GM12892 (cell line): ENCODE data around the gene MRM2.

ENCODE experiments used
- DNase-seq: peaks from one replicate; pipeline ENCODE4 v3.0.0; 2011; ENCODE audit not compliant: insufficient read length
- FAIRE-seq: peaks from 2 replicates; lab custom pipeline; 2011; peaks lifted over from hg19 to GRCh38; lab: Jason Lieb, UNC
- POLR2A ChIP-seq: IDR thresholded peaks from 2 replicates; pipeline ENCODE4 v1.6.1; 2011; ENCODE audit warnings: low read depth, low read length, control low read depth
- POLR2AphosphoS5 ChIP-seq: IDR thresholded peaks from 2 replicates; pipeline ENCODE4 v1.6.1; 2011; ENCODE audit warnings: low read depth, low read length, control low read depth
- TAF1 ChIP-seq: IDR thresholded peaks from 2 replicates; pipeline ENCODE4 v1.6.1; 2011; ENCODE audit warnings: low read depth, mild to moderate bottlenecking, control low read depth, low read length, borderline replicate concordance

Gene MRM2

GRCh38 chr7:2205036-2205780 is 36.8 kb downstream of the MRM2 start:
- TF ChIP-seq POLR2AphosphoS5 (no peak), TAF1 (no peak), POLR2A (no peak)
- FAIRE-seq = no peak
- DNase-seq = no peak

GRCh38 chr7:2204446-2204845 is 37.6 kb downstream of the MRM2 start:
- DNase-seq (no peak), FAIRE-seq (peak; percentile 76)
- TF ChIP-seq POLR2A (no peak), POLR2AphosphoS5 (no peak), TAF1 (no peak)

- no peak for DNase-seq
- TF ChIP-seq TAF1 (no peak), POLR2AphosphoS5 (no peak), POLR2A (0 out of 2 replicates have a peak, but pooled peaks have one; percentile 22)
- FAIRE-seq = peak; percentile 46
Measured at GRCh38 chr7:2203766-2204300, 38.2 kb downstream of the MRM2 start.

GRCh38 chr7:2202901-2203765 is 38.9 kb downstream of the MRM2 start:
- TF ChIP-seq TAF1 (no peak), POLR2A (no peak), POLR2AphosphoS5 (no peak)
- DNase-seq (no peak), FAIRE-seq (no peak)

- DNase-seq (no peak), FAIRE-seq (no peak)
- TF ChIP-seq TAF1 (no peak), POLR2AphosphoS5 (no peak), POLR2A (no peak)
Measured at GRCh38 chr7:2202361-2202761, 39.6 kb downstream of the MRM2 start.

GRCh38 chr7:2201686-2202360 is 40.2 kb downstream of the MRM2 start:
- DNase-seq (no peak), FAIRE-seq (no peak)
- TF ChIP-seq TAF1 = no peak
- TF ChIP-seq POLR2AphosphoS5 = no peak
- TF ChIP-seq POLR2A = no peak

- DNase-seq = no peak
- no peak for FAIRE-seq
- TF ChIP-seq POLR2AphosphoS5 (no peak), TAF1 (no peak), POLR2A (no peak)
Measured at GRCh38 chr7:2201128-2201527, 40.9 kb downstream of the MRM2 start.

GRCh38 chr7:2200584-2200980 is 41.4 kb downstream of the MRM2 start:
- no peak for DNase-seq
- no peak for FAIRE-seq
- TF ChIP-seq POLR2AphosphoS5 (no peak), TAF1 (no peak), POLR2A (no peak)

GRCh38 chr7:2199956-2200583 is 41.9 kb downstream of the MRM2 start:
- no peak for TF ChIP-seq POLR2AphosphoS5
- TF ChIP-seq POLR2A = no peak
- no peak for TF ChIP-seq TAF1
- no peak for DNase-seq
- FAIRE-seq = no peak

- DNase-seq (no peak), FAIRE-seq (no peak)
- TF ChIP-seq POLR2A = no peak
- TF ChIP-seq POLR2AphosphoS5 = no peak
- no peak for TF ChIP-seq TAF1
Measured at GRCh38 chr7:2199528-2199927, 42.5 kb downstream of the MRM2 start.

- DNase-seq (no peak), FAIRE-seq (no peak)
Measured at GRCh38 chr7:2198760-2199159, 43.2 kb downstream of the MRM2 start.

More at GRCh38 chr7:2198760-2199159, 43.2 kb downstream of the MRM2 start:
- TF ChIP-seq POLR2AphosphoS5 = no peak
- TF ChIP-seq POLR2A = no peak
- no peak for TF ChIP-seq TAF1
